Left lung (tissue), 10 donors: Measurements from ENCODE around the gene MYL10. TPM values are rescaled to one million over a fixed set of nuclear protein-coding genes. Genes with fewer than 3 reads are reported as not detected.

Experiments
- ATAC-seq: fragments of 200-7000 bp; cut with Tn5 transposase; one replicate; pipeline ENCODE4 v1.9.1; 2020; ENCODE audit warnings: moderate library complexity
- DNase-seq, 4 donors: peaks; one replicate each; pipeline ENCODE4 v3.0.0-alpha.2; 2013 to 2020
- H3K27ac ChIP-seq, 2 donors: fragments of 200-600 bp; sonication (generic) in 1 of 2; one replicate each; pipeline versions ENCODE4 v1.5.0 to v1.8.0; 2020 to 2021
- H3K27me3 ChIP-seq, 2 donors: fragments of 200-600 bp; sonication (generic) in 1 of 2; one replicate each; pipeline versions ENCODE4 v1.5.0 to v1.8.0; 2020 to 2021
- H3K36me3 ChIP-seq, 2 donors: fragments of 200-600 bp; sonication (generic) in 1 of 2; one replicate each; pipeline versions ENCODE4 v1.5.0 to v1.8.0; 2020 to 2021
- H3K4me1 ChIP-seq, 2 donors: fragments of 200-600 bp; one replicate each; pipeline ENCODE4 v1.8.0; 2021
- H3K4me3 ChIP-seq, 2 donors: fragments of 200-600 bp; sonication (generic) in 1 of 2; one replicate each; pipeline versions ENCODE4 v1.5.0 to v1.8.0; 2020 to 2021; ENCODE audit warnings: mild to moderate bottlenecking in 1 of 2
- H3K9me3 ChIP-seq, 2 donors: fragments of 200-600 bp; sonication (generic) in 1 of 2; one replicate each; pipeline versions ENCODE4 v1.5.0 to v1.8.0; 2020 to 2021
- intact Hi-C, 2 donors: fragments of 100-400 bp; cut with DNase I; formaldehyde crosslinking; loops; one replicate each; pipeline versions ENCODE4 v1.11.2 to v1.14.2; 2022
- polyA plus RNA-seq, 6 donors: library from polyadenylated mRNA; unstranded; fragments of 120-200 nt; gene quantifications; one replicate each; pipeline ENCODE4 v1.2.1, GENCODE V29; 2013; ENCODE audit not compliant: insufficient read length in 6 of 6
- total RNA-seq, 2 donors: library from RNA; stranded (reverse); fragmentation: NEBNext Ultra II Directional; extraction: Animal tissue kit (Norgen Biotek cat#: 25700); gene quantifications; one replicate each; pipeline ENCODE4 v1.2.1, GENCODE V29; 2021
- TF ChIP-seq, protein P1 (sequence below), 2 donors: fragments of 200-600 bp; sonication (generic) in 1 of 2; IDR thresholded peaks; one replicate each; pipeline versions ENCODE4 v1.5.0 to v1.8.0; 2021; ENCODE audit warnings: antibody characterized with exemption in 2 of 2
- donor health status: DM: no; HTN: yes; CAD: no.
- donor health status: DM: no; HTN: no; CAD: no.

Gene MYL10
- total and polyA plus RNA-seq, 8 donors: 0.17 to 0.43 (median 0.23) TPM; not detected in 3

DNA sequence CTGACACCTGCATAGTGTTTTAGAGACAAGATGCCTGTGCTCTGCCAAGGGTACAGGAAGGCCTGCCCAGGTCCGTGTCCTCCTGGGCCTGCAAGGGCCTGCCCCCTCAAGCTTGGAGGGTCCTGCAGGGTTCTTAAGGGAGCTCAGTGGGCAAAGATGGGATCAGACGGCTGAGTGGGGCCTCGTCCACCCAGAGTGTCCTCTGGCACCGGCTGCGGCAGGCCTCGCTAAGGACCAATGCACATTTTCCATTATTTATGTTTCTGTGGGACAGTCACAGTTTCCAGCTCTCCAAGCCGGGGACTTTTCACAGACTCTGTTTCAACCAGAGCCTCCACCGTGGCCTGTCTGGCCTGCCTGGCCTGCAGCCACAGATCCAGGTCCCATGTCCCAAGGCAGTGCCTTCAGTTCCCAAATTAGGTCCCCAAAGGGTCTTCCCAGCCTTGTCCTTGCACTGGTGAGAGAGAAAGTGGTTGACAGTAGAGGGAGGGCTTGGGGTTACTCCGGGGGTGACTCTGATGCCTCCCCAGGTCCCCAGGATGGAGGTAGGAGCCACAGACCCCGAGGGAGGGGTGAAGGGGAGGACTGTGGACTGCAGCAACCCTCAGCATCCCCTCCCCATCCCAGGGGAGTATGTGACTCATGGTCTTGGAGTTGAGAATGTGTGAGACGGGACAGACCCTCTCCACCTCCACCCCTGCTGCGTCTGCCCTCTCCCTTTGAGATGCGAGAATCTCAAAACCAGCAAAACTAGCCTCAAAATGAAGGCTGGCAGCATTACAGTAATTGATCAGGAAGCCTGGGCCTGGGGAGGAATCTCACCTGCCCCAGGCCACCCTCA is 14.8 kb downstream of the MYL10 start:
- H3K4me3 ChIP-seq: no peak overlapping the region
- ATAC-seq: no peak
- intact Hi-C loops: no loop called here
- DNase-seq: peak in 1 of 4 donors; percentile 37
- TF ChIP-seq, protein P1, sequence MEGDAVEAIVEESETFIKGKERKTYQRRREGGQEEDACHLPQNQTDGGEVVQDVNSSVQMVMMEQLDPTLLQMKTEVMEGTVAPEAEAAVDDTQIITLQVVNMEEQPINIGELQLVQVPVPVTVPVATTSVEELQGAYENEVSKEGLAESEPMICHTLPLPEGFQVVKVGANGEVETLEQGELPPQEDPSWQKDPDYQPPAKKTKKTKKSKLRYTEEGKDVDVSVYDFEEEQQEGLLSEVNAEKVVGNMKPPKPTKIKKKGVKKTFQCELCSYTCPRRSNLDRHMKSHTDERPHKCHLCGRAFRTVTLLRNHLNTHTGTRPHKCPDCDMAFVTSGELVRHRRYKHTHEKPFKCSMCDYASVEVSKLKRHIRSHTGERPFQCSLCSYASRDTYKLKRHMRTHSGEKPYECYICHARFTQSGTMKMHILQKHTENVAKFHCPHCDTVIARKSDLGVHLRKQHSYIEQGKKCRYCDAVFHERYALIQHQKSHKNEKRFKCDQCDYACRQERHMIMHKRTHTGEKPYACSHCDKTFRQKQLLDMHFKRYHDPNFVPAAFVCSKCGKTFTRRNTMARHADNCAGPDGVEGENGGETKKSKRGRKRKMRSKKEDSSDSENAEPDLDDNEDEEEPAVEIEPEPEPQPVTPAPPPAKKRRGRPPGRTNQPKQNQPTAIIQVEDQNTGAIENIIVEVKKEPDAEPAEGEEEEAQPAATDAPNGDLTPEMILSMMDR (IDR thresholded peaks at IDR 0.05): no peak
- H3K36me3 ChIP-seq: no peaks in the 10 kb centered on the region
- no peaks in the 10 kb centered on the region for H3K9me3 ChIP-seq
- no peaks in the 10 kb centered on the region for H3K4me1 ChIP-seq
- peaks cover 0 to 24% of the 10 kb centered on the region in 2 donors for H3K27me3 ChIP-seq
- no peak overlapping the region for H3K27ac ChIP-seq

DNA sequence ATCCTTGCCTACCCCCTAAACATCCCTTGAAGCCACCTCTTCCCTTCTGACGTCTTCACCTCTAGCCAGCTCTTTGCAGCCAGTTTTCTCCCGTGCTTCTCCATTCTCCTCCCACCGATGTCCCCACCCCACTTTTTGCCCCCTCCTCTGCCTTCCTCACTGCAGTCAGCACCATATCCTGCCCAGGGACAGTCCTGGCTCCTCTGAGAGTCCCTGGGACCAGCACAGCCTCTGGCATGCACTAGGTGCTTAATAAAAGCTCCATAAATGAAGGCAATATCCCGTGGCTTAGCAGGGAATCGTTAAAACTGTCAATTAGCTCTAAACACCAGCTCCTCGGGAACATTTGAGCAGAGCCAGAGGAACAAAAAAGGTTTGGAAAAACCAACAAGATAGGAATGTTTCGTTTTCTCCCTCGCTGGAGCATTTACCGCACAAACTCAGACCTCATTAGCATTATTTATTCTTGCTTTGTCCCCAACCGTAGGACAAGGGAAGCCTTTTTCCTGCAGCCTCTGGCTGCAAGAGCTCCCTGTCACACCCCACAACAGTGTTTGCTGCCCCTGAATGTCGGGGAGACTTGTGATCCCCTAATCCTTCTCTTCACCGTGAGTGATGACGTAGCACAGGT is 16.1 kb downstream of the MYL10 start:
- Histone ChIP-seq H3K27ac (no peak overlapping the region), H3K4me3 (no peak overlapping the region), H3K4me1 (no peaks in the 10 kb centered on the region), H3K36me3 (no peaks in the 10 kb centered on the region), H3K27me3 (peaks cover 0 to 24% of the 10 kb centered on the region in 2 donors), H3K9me3 (no peaks in the 10 kb centered on the region)
- DNase-seq: no peak
- no peak for ATAC-seq
- intact Hi-C loops: no loop called here
- TF ChIP-seq, protein P1 (IDR thresholded peaks at IDR 0.05): no peak

DNA sequence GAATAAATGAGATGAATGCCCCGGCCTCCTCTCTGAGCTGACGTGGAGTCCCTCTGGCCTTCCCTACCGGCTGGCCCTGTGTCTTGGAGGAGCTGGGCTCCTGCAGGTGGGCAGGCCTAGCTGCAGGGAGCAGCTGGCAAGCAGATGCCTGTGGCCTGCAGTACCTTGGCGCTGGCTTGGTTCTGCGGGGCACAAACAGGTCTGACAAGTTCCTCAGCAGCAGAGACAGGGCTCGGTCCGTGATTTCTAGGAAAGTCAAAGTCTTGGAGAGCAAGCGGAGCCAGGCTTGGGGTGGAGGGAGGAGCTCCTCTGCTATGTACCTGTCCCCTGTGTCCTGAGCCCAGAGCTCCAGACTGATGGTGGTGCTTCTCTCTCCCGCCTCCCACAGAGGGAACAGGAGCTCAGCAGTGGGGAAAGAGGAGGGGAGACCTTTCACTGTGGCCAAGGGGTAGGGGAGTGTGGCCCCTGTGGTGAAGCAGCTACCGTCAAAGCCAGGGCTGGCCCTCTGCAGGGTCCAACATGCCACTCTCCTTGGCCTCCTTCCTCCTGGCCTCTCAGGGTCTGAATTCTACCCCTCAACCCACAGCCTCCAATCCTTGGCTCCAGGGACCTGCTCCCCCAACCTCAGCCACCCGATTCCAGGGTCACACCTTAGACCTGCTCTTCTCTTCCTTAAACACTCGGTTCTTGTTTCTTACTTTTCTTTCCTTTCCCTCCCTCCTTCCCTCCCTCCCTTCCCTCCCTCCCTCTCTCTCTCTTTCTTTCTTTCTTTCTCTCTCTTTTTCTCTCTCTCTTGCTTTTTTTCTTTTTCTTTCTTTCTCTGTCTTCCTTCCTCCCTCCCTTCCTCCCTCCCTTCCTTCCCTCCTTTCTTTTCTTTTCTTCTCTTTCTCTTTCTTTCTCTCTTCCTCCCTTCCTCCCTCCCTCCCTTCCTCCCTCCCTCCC is 20.1 kb downstream of the MYL10 start:
- ATAC-seq (peak; percentile 98), DNase-seq (peak in 3 of 4 donors; percentile 68 to 84 (median 81))
- Histone ChIP-seq H3K4me3 (no peak overlapping the region), H3K27me3 (peaks cover 0 to 1% of the 10 kb centered on the region in 2 donors), H3K27ac (no peak overlapping the region), H3K36me3 (no peaks in the 10 kb centered on the region), H3K9me3 (no peaks in the 10 kb centered on the region), H3K4me1 (no peaks in the 10 kb centered on the region)
- TF ChIP-seq, protein P1 (IDR thresholded peaks at IDR 0.05): no peak
- intact Hi-C loops: no loop called here

DNA sequence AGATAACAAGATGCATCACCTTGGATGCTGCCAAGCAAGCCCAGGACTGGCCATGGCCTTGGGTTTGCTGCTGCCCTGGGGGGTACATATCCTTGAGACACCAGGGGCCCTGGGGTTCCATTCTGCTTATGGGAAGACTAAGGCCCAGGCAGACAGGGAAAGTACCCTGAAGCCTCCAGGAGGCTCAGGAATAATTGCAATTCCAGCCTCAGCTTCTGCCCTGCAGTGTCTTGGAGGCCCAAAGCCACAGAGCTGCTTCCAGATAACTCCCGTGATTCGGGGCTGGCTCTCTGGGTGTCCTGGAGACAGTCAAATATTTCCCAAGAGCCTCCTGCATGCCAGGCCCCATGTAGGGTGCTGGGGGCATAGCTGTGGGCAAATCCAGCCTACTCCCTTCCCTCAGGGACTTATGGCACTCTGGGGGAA is 22.6 kb downstream of the MYL10 start:
- Histone ChIP-seq H3K36me3 (no peaks in the 10 kb centered on the region), H3K4me3 (no peak overlapping the region), H3K27ac (no peak overlapping the region), H3K9me3 (no peaks in the 10 kb centered on the region), H3K27me3 (peaks cover 0 to 12% of the 10 kb centered on the region in 2 donors), H3K4me1 (peaks cover 0 to 7% of the 10 kb centered on the region in 2 donors)
- TF ChIP-seq, protein P1 (IDR thresholded peaks at IDR 0.05): no peak
- intact Hi-C loops: no loop called here
- ATAC-seq: no peak
- peak in 1 of 4 donors; percentile 23 for DNase-seq
